Lower leg skin (tissue), 4 donors: ENCODE data around the gene VSTM4. TPM values are rescaled to one million over a fixed set of nuclear protein-coding genes. Genes with fewer than 3 reads are reported as not detected.

Source experiments
- DNase-seq, 2 donors: peaks; one replicate each; pipeline ENCODE4 v3.0.0-alpha.2; 2019; ENCODE audit warnings: low spot score in 2 of 2
- H3K4me3 ChIP-seq: fragments of 200-600 bp; sonication (generic); 2 replicates; pipeline ENCODE4 v1.5.1; 2017; ENCODE audit warnings: mild to moderate bottlenecking, low read depth; ENCODE audit not compliant: poor library complexity, severe bottlenecking
- POLR2A ChIP-seq, 2 donors: fragments of 450-650 bp; IDR thresholded peaks; one replicate each; pipeline ENCODE4 v1.6.1; 2016 to 2017; ENCODE audit warnings: antibody characterized with exemption in 2 of 2, mild to moderate bottlenecking in 1 of 2, moderate library complexity in 1 of 2
- WGBS, 2 donors: methylation state at CpG; one replicate each; pipeline ENCODE4 v1.1.5; 2018; 5-methylcytosine and 5-hydroxymethylcytosine counted together
- intact Hi-C: fragments of 100-400 bp; cut with DNase I; formaldehyde crosslinking; loops from one replicate; pipeline ENCODE4 v1.15.0; 2023; ENCODE audit warnings: low total_unique reads
- total RNA-seq, 4 donors: library from RNA; depleted of rRNA; stranded (reverse); fragments of >200 nt; gene quantifications; one replicate each; pipeline ENCODE4 v1.1.0, GENCODE V29; 2016
- TF ChIP-seq, protein P1 (sequence below), 3 donors: fragments of 450-650 bp; IDR thresholded peaks; one replicate each; pipeline ENCODE4 v1.5.1; 2016; ENCODE audit warnings: antibody characterized with exemption in 3 of 3, mild to moderate bottlenecking in 3 of 3, moderate library complexity in 2 of 3

Gene VSTM4
- total RNA-seq, 4 donors from 2014 or later = 1.1 to 5.0 (median 3.3) TPM

DNA sequence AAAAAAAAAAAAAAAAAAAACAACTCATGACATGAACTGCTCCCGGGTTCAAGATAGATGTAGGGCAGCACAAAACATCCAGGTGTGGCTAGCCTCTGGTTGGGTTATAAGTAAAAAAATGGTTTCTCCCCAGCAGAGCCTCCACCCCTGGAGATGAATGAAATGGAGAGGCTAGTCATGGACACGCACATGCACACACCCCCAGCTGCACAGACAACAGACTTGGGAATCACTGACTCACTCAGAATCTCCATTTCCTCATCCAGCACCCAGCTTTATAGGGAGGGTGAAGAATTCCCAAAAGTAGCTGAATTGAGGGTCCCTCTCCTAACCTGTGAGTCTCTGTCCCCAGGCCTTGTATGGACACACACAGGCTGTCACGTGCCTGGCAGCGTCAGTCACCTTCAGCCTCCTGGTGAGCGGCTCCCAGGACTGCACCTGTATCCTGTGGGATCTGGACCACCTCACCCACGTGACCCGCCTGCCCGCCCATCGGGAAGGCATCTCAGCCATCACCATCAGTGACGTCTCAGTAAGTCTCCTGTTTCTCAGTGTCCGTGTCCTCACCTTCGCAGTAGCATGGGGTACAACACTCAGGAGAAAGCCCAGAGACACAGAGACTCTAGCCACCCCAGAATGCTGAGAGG, 140.7 kb downstream of the VSTM4 start:
- intact Hi-C loops = loop anchor here (5.0 to 10.0 kb wide), 3 partner anchors 190 to 538 kb away; no protein-coding TSS in a partner anchor
- DNase-seq = no peak
- 94 to 96% methylated on average over 12 of the region's 12 CpGs for WGBS, 2 donors
- TF ChIP-seq, protein P1, sequence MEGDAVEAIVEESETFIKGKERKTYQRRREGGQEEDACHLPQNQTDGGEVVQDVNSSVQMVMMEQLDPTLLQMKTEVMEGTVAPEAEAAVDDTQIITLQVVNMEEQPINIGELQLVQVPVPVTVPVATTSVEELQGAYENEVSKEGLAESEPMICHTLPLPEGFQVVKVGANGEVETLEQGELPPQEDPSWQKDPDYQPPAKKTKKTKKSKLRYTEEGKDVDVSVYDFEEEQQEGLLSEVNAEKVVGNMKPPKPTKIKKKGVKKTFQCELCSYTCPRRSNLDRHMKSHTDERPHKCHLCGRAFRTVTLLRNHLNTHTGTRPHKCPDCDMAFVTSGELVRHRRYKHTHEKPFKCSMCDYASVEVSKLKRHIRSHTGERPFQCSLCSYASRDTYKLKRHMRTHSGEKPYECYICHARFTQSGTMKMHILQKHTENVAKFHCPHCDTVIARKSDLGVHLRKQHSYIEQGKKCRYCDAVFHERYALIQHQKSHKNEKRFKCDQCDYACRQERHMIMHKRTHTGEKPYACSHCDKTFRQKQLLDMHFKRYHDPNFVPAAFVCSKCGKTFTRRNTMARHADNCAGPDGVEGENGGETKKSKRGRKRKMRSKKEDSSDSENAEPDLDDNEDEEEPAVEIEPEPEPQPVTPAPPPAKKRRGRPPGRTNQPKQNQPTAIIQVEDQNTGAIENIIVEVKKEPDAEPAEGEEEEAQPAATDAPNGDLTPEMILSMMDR (IDR thresholded peaks at IDR 0.05) = no peak
- no peak for TF ChIP-seq POLR2A (IDR thresholded peaks at IDR 0.05)
- no peak overlapping the region for H3K4me3 ChIP-seq

DNA sequence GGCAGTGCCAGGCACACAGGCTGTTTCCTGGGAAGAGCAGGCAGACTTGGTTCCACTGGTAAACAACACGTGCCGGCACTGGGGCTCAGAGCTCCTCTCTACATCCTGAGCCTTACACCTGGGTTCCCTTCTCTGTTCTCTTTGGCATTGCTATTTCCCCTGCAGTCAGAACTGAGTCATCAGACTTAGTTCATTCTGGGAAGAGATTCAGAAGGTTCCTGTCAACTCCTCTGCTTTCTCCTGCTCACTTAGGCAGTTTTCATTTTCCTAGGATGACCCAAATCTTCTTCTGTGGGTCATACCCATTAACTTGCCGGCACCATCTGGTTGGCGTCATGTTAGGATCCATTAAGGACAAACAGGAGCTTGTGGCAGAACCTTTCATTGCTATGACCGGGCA, 142.3 kb downstream of the VSTM4 start:
- intact Hi-C loops = loop anchor here (5.0 to 10.0 kb wide), 3 partner anchors 192 to 539 kb away; no protein-coding TSS in a partner anchor
- WGBS, 2 donors = 44 to 60% methylated on average over 5 of the region's 5 CpGs
- no peak for DNase-seq
- no peak for TF ChIP-seq POLR2A (IDR thresholded peaks at IDR 0.05)
- TF ChIP-seq, protein P1 (IDR thresholded peaks at IDR 0.05) = no peak
- no peak overlapping the region for H3K4me3 ChIP-seq

DNA sequence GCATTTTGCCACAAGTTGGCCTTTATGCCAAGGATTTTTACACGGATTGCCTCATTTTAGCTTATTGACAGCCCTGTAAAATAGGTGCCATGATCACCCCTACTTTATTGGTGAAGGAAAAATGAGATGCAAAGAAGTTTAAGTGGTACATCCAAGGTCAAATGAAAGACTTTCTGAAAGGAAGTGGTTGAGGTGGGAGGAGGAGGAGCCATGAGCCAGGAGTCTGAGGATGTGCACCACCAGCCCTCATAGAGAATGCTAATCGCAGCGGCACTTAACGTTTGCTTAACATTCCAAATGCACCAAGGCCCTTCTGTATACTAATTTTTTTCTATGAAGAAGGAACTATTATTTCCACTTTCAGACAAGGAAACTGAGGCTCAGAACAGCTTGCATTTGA, 144.7 kb downstream of the VSTM4 start:
- TF ChIP-seq, protein P1 (IDR thresholded peaks at IDR 0.05) = no peak
- TF ChIP-seq POLR2A (IDR thresholded peaks at IDR 0.05) = no peak
- 90 to 91% methylated on average over 4 of the region's 4 CpGs for WGBS, 2 donors
- no peak for DNase-seq
- no peak overlapping the region for H3K4me3 ChIP-seq
- intact Hi-C loops = loop anchor here (5.0 to 10.0 kb wide), 3 partner anchors 194 to 542 kb away; no protein-coding TSS in a partner anchor

DNA sequence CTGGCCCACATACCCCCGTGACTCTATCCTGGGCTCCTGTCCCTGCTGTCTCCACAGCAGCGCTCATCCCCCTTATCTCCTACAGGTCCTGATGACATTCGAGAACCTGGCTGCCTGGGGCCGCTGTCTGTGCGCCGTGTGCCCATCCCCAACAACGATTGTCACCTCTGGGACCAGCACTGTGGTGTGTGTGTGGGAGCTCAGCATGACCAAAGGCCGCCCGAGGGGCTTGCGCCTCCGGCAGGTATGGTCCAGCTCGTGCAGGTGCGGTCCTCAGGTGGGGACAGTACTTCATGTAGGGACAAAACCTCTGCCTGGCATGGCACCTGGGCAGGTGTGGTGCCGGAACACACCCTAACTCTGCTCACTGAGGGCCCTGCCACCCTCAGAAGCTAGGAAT, 145.3 kb downstream of the VSTM4 start:
- no peak for DNase-seq
- TF ChIP-seq POLR2A (IDR thresholded peaks at IDR 0.05) = no peak
- TF ChIP-seq, protein P1 (IDR thresholded peaks at IDR 0.05) = no peak
- intact Hi-C loops = loop anchor here (5.0 to 10.0 kb wide), 3 partner anchors 195 to 542 kb away; no protein-coding TSS in a partner anchor
- WGBS, 2 donors = 90 to 94% methylated on average over 13 to 14 of the region's 14 CpGs
- H3K4me3 ChIP-seq = no peak overlapping the region

DNA sequence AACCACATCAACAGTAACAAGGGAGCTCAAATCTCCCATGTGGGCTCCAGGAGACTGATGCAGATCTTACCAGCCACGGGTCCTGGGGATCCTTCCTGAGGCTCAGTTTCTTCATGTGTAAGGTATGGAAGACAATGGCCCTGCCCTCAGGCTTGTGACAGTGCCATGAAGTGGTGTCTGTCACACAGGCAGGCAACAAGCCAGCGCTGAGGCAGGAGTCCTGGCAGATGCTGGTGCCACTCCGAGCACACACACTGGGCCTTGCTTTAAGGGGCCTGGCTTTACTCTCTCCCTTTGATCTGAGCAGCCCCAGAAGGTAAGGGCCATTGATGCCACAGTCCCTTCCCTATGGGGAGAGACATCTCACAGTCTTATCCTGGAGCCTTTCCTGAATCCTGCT, 147.3 kb downstream of the VSTM4 start:
- no peak for DNase-seq

More for the DNA sequence above, 147.3 kb downstream of the VSTM4 start:
- H3K4me3 ChIP-seq = no peak overlapping the region
- 83 to 91% methylated on average over 3 of the region's 3 CpGs for WGBS, 2 donors
- intact Hi-C loops = no loop called here
- TF ChIP-seq POLR2A (IDR thresholded peaks at IDR 0.05) = no peak
- TF ChIP-seq, protein P1 (IDR thresholded peaks at IDR 0.05) = no peak
